ENCODE measurements around the gene LAMA2.

LAMA2 gene

DNA sequence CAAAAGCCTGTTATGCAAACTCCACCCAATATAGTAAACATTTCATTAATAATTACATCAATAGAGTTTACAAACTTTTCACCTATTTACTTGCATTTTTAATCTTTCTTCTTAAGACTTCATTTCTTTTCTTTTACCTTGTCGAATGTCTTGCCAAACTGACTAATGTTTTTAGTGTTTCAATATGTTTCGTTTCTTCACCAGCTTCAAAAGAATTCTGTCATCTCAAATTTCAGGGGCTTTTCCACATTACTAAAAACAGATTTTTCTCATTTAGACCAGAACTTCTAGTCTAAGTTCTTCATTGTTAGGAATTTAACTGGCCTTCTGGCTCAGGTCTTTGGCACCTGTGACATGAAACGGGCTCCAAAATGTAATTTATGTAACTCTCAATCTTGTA, 630.5 kb downstream of the LAMA2 start:
- no peak for DNase-seq (ENCODE audit: low read depth, low spot score)

DNA sequence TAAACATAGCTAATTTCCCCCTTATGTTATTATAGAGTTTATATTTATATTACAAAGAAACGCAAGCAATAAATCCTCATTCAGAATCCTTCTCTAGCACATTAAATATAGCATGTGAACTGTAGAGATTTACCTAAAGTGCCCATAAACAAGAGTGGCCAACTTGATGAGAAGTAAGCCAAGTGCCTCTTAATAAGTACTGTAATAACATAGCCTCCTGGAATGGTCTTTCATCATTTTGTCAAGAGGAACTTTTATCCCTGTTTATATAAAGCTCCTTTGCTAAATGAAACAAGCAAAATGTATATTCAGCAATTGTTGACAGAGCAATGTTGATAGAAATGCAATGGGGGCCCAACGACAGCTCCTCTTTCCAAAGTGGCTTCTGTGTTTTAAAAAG, 632.1 kb downstream of the LAMA2 start:
- no peak for DNase-seq (ENCODE audit: low read depth, low spot score)

DNA sequence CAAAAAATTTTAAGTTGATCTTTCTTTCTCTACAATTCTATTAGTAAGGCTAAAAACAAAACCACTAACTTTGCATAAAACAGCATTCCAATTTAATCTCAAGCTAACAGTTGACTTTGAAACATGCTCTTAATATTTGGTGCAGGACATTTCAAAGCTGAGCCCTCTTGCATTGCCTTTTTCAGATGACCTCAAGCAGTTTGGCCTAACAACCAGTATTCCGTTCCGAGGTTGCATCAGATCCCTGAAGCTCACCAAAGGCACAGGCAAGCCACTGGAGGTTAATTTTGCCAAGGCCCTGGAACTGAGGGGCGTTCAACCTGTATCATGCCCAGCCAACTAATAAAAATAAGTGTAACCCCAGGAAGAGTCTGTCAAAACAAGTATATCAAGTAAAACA, 633.1 kb downstream of the LAMA2 start:
- no peak for DNase-seq (ENCODE audit: low read depth, low spot score)

DNA sequence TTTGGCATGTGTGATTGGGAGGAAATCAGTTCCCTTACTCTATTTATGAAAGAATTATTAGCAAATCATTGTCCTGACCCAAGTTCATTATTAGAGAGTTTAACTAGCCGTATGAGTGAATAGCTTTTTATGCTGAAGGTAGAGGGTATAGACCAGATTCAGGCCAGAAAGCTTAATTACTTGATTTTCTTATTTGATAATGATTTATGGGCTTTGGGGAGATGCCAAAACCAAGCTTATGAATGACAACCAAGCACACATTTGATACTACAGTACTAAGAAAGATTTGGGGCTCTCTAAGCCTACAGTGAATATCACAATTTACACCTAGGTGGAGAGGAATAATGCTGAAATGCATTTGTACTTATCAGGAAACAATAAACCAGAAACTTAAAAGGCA, 633.8 kb downstream of the LAMA2 start:
- DNase-seq (ENCODE audit: low read depth, low spot score): no peak

DNA sequence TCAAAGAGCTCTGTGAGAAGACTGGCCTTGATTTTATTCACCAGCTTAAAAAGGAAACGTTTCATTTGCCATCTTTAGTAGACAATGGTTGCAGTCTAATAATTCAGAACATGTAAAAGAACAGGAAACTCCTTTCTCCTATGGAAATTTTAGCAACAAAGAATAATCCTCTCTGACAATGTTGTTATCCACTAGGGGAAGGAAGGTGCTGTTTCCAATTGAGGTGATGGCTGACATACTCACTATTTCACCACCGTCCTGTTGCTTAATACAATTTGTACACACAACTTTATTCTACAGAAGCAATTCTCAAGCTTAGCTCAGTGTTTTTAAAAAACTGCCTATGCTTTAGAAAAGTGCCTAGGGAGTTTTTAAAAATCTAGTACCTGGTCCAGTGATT, 634.4 kb downstream of the LAMA2 start:
- no peak for DNase-seq (ENCODE audit: low read depth, low spot score)

DNA sequence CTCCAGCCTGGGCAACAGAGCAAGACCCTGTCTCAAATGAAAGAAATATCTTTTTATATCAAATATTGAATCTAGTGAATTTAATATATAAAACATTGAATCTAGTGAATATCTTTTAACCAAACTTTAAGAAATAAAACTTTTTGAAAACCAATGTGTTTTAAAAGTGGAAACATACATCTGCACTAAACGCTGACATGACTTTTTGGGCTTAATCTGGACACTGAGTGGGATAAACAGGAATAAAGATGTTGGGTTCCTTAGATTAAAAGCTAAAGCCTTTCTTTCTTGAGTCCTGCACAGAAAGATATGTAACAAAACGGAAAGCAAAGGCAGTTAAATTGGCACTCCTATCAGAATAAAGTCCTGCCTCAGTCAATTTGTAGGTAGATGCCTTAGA, 636.8 kb downstream of the LAMA2 start:
- DNase-seq (ENCODE audit: low read depth, low spot score): no peak

DNA sequence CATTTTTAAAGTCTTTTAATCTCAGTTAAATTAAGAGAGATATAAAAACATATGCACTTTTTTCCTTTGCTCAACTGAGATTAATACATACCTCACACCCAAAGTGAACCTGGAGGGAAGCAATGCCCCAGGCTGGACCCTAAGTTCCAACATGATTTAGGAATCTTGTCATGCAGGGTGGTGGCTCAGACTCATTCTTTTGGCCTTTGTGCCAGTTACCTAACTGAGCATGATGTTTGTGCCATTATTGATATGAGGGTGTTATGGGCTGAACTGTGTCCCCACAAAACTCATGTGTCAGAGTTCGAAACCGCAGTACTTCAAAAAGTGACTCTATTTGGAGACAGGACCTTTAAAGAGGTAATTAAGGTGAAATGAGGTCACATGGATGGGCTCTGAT, 639.0 kb downstream of the LAMA2 start:
- no peak for DNase-seq (ENCODE audit: low read depth, low spot score)

DNA sequence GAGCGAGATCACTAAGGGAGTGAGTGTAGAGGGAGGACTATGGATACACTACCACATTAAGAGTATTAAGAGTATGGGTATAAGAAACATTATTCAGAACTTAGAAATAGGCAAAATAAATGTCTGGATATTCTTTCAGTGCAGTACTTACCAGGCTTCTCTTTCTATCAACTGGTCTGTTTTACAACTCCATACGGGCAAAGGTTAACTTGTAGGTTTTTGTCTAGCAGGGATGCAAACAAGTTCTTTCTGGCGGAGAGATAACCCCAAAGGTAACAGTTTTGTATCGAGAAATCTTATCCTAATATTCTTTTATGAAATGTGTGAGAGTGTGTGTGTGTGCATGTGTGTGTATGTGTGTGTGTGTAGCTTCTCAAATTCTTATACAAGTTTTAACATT, 640.9 kb downstream of the LAMA2 start:
- DNase-seq (ENCODE audit: low read depth, low spot score): no peak

DNA sequence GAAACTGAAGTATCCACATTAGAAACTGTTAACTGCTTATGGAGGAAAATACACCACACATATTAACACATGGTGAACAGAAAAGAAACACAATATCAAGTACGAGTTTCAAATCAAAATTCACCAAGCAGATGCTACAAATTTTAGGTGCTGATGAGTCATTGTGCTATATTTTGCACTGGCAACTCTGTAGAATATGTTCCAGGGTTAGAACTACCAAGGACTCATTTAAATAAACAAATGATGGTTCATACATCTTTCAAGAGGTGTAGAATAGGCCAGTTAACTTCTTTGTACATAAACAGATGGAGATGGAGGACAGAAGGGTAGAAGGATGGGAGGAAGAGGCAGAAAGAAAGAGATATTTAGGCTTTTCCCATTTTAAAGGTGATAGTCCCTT, 642.1 kb downstream of the LAMA2 start:
- no peak for DNase-seq (ENCODE audit: low read depth, low spot score)

DNA sequence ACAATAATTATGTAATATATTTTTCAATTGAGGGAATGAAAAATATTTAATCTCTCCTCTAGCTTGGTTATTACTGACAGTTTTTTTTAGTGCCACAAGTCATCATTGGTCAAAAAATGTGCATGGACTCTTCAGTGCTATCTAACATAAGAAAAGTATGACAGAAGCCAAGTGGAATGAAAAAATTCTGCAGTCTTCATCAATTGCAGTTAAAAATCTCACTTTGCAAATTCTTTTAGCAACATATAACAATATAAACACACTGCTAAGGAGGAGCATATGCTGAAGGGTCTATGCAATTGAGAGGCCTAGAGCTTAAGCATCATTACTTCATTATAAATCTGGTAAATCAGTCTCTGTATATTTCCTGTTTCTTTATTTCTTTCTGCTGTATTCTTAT, 652.0 kb downstream of the LAMA2 start:
- DNase-seq (ENCODE audit: low read depth, low spot score): no peak

DNA sequence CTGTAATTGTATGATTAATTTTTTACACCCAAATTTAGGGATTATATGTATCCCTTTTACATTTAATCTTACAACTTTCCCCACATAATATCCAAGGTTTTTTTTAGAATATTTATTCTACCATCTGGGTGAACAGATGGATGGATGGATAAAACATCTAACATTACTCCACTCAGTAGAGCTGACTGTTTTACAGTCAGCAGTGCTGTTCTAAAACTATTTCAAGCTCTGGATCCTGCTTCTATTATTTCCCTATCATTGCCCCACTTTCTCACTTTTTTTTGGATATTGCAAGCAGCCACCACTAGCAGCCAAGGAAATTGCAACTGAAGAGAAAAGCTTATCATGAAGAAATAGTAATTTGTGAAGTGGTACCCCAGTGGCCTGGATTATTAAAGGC, 653.3 kb downstream of the LAMA2 start:
- DNase-seq (ENCODE audit: low read depth, low spot score): no peak

DNA sequence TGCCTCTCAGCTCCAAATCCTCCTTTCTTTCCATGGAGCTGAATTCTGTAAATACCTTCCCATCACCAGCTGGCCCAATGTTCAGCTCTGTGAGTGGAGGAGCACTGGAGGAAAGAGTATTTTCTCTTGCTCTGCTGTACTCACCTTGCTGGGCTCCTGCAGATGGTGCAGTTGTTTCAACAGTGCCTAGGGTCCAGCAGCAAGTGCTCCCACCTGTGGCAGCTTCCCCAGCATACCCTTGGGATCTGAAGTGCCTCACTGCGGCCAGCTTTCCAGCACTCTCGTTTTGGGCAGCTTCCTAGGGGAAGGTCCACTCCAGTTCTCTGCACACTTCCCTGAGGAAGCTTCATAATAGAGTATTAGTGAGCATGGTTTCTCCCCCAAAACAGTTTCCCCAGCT, 656.1 kb downstream of the LAMA2 start:
- no peak for DNase-seq (ENCODE audit: low read depth, low spot score)

DNA sequence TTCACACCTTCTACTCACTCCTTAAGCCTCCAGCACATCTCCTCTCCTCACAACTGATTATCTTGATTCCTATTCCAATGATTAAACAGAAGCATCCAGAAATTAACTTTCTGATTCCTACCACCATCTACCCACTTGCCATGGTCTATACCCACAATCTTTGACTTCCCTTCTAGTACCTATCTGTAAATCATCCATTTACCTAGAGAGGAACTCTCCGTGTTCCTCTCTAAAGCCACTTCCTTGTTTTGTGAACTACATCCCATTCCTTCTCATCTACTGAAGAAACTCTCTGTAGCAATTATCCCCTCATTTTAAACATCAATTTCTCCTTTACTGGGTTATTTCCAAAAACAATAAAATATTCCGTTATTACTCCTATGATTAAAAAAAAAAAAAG, 659.8 kb downstream of the LAMA2 start:
- no peak for DNase-seq (ENCODE audit: low read depth, low spot score)

DNA sequence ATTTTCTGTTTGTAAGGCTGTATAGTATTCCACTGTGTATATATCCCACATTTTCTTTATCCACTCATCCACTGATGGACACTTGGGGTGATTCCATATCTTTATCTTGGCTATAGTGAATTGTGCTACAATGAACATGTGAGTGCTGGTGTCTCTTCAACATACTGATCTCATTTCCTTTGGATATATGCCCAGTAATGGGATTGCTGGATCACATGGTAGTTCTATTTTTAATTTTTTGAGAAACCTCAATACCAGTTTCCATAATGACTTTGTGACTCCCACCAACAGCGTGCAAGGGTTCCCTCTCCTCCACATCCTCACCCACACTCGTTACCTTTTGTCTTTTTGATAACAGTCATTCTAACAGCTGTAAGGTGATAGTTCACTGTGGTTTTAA, 661.0 kb downstream of the LAMA2 start:
- no peak for DNase-seq (ENCODE audit: low read depth, low spot score)

DNA sequence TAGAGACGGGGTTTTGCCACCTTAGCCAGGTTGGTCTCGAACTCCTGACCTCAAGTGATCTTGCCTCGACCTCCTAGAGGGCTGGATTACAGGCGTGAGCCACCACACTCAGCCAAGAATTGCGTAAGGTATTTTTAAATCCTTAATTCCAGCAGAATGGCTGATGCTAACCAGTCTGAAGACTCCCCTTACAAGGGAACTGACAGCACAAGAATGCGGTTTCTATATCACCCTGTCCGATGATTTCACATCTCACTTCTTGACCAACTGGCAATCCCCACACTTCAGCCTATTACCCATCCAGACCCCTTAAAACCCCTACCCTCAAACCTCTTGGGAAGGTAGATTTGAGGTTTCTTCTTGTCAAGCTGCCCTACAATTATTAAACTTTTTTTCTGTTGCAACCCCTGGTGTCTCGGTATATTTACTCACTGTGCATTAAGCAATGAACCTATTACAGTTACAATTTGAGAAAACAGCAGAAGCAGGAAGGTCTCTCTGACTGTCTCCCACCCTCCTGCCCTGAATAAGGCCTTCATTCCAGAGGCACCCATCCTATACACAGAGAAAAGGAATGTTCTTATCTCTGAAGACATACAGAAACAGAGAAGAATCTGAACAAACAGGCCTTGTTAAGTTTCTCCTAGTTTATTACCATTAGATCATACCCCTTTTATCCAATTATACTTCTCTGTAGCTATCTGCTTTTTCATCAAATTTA, 662.1 kb downstream of the LAMA2 start:
- DNase-seq (ENCODE audit: low read depth, low spot score): no peak

DNA sequence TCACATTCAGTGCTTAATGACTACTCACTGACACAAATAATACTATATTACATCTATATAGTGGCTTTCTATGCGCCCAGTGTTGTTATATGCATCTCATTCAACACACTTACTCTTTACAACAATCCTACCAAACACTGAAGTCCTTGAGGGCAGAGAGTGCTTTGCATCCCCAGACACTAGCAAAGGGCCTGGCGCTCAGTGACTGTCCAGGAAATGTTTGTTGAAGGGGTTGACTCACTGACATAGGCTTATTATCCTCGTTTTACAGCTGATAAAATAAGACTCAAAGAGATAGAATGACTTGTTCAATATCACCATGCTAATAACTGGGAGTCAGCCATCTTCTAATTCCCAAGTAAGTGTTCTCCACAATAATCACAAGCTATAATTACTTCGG, 663.8 kb downstream of the LAMA2 start:
- no peak for DNase-seq (ENCODE audit: low read depth, low spot score)

DNA sequence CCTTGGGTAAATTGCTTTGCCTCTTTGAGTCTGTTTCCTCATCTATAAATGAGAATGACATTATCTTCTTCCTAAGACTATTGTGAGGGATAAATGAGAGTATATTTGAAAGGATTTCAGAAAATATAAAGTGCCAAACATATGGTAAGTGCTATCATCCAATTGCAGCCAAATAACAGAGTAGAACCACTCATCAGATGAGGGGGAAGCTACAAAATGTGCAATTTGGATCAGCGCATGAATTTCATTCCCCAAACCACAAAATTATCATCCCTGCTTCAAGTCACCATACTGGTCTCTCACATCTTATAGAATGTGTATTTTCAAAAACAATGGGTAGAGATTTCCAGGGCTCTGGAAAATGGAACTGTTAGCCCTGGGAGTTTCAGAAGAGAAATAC, 668.5 kb downstream of the LAMA2 start:
- DNase-seq (ENCODE audit: low read depth, low spot score): no peak

DNA sequence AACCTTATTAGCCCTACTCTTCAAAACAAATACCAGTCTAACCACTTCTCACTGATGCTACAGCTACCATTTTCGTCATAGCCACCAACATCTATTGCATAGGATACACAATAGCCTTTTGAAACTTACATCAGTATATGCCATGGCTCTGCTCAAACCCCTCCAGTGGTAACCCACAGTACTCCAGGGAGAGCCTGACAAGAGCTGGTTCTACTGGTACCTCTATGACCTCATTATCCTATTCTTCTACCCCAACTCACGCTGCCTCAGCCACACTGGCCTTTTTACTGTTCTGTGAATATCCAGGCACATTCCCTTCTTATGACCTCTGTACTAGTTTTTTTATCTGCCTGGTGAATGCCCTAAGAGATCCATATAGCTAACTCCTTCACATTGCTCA, 669.5 kb downstream of the LAMA2 start:
- no peak for DNase-seq (ENCODE audit: low read depth, low spot score)

DNA sequence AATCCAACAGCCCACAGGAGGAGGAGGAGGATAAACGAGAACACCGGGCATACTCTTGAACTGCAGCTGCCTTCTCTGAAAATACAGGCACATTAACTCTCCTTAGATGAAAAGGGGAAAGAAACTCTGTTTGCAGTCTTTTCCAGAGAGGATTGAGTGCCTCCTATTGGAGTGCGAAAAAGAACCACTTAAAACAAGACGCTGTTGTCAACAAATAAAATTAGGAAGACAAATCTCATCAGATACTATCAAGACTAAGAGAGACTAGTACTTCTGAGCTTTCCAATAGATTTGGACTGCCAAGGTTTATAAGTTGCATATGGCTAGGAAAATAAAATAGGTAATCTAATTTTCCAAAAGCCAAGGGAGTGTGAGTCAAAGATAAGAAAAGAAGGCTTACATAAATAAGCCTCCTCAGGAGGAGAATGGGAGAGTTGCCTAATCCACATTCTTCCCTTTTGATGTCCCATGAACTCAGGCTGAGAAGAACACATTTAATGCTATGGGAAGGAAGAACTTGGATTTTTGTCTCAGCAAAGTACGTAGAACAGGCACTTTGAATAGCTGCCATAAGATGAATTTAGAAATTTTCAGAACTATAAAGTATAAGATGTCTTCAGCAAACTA, 672.4 kb downstream of the LAMA2 start:
- DNase-seq (ENCODE audit: low read depth, low spot score): no peak

DNA sequence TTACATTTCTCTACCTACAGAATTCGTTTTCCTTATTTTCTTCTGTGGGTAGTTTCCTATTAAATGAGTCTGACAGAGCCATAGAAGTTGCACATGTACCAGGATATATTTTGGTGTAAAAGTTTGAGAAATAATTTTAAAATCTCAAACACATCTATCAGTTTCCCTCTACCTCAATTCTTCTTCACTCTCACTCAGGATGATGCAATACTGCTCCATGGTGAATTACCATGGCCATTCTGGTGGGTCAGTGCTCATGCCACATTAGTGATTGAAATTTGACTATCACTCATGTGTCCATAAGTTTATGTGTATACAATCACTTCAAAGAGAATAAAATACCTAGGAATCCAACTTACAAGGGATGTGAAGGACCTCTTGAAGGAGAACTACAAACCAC, 675.3 kb downstream of the LAMA2 start:
- no peak for DNase-seq (ENCODE audit: low read depth, low spot score)

DNA sequence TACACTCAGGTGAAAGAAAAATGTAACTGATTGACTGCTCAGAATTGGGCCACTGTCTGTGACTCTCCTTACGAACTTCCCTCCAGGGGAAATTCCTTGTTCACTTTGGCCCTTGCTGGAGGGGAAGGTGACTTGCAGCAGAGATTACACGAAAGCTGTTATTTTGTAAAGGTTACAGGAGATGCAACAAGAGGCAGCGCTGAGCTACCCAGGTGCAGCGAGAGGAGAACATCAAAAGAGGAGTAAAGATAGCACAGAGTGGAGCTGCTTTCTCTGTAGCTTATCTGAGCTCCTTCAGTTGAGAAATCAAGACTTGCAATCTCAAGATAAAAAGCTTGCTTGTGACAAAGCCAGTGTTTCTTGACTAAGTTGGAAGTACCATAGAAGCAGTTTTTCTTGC, 682.4 kb downstream of the LAMA2 start:
- DNase-seq (ENCODE audit: low read depth, low spot score): no peak

DNA sequence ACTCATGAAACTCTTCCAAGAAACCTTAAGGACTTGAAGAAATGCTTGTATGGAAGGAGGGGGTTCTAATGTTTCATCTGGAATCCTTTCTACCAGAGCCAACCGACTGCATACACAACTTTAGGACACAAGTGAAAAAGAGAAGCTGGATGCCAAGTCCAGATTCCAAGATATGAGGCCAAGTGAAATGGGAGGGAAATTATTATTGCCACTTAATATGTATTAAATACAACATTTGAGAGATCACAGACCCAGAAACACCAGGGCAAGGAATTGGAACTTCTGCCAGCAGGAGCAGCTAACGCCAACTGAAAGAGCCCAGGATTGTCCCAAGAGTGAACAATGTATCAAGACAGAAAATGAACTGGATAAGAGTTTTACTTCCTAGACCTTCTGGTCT, 682.9 kb downstream of the LAMA2 start:
- no peak for DNase-seq (ENCODE audit: low read depth, low spot score)

All from iPS DF 19.7 (cell line).